ENCODE data around the gene ALDH1A3.
A peak's percentile ranks its signal among the peaks of the same experiment; 100 is the strongest.

The ALDH1A3 gene

GRCh38 chr15:100877551-100877950 is 2.1 kb upstream of the ALDH1A3 start:
- peak; percentile 19 for DNase-seq
- H3K27ac ChIP-seq, result no peak overlapping the region
- H3K27me3 ChIP-seq (ENCODE audit: insufficient read depth, low read depth, severe bottlenecking), result no peaks in the 10 kb centered on the region

GRCh38 chr15:100878130-100878529 is 1.5 kb upstream of the ALDH1A3 start:
- no peak for DNase-seq
- no peaks in the 10 kb centered on the region for H3K9me3 ChIP-seq (ENCODE audit: severe bottlenecking)
- no peak overlapping the region for H3K27ac ChIP-seq
- TF ChIP-seq CTCF (IDR thresholded peaks at IDR 0.05; ENCODE audit: low read depth, low read length), result no peak
- H3K4me3 ChIP-seq (ENCODE audit: low read depth, low read length), result no peak overlapping the region
- no peaks in the 10 kb centered on the region for H3K27me3 ChIP-seq (ENCODE audit: insufficient read depth, low read depth, severe bottlenecking)
- H3K36me3 ChIP-seq, result no peaks in the 10 kb centered on the region

More at GRCh38 chr15:100877551-100877950, 2.1 kb upstream of the ALDH1A3 start:
- no peak for TF ChIP-seq CTCF (IDR thresholded peaks at IDR 0.05; ENCODE audit: low read depth, low read length)
- Histone ChIP-seq H3K36me3 (no peaks in the 10 kb centered on the region), H3K4me3 (ENCODE audit: low read depth, low read length) (no peak overlapping the region), H3K9me3 (ENCODE audit: severe bottlenecking) (no peaks in the 10 kb centered on the region)

DNA sequence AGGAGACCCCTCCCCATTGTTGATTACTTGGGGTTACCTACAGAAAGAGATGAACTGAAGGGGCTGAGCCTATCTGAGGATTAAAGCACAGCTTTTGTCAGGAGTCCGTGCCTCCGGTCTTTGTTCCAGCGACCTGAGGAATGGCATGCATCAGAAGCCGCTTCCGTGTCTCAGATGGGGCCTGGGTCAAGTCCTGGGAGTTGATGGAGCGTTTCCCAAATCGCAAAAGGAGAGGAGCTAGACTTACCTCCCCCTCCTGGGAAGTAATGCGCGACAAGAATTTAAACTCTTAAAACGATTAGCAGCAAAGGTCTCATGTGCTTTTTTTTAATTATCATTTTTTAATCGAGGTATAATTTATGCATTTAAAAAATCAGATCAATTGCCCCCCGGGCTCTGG is 983 bp upstream of the ALDH1A3 start:
- Histone ChIP-seq H3K27me3 (ENCODE audit: insufficient read depth, low read depth, severe bottlenecking) (no peaks in the 10 kb centered on the region), H3K4me3 (ENCODE audit: low read depth, low read length) (peak overlapping the region; percentile 41), H3K27ac (no peak overlapping the region; the same call in 1 of the 2 replicates), H3K36me3 (no peaks in the 10 kb centered on the region), H3K9me3 (ENCODE audit: severe bottlenecking) (no peaks in the 10 kb centered on the region)
- TF ChIP-seq CTCF (IDR thresholded peaks at IDR 0.05; ENCODE audit: low read depth, low read length), result no peak
- no peak for DNase-seq

DNA sequence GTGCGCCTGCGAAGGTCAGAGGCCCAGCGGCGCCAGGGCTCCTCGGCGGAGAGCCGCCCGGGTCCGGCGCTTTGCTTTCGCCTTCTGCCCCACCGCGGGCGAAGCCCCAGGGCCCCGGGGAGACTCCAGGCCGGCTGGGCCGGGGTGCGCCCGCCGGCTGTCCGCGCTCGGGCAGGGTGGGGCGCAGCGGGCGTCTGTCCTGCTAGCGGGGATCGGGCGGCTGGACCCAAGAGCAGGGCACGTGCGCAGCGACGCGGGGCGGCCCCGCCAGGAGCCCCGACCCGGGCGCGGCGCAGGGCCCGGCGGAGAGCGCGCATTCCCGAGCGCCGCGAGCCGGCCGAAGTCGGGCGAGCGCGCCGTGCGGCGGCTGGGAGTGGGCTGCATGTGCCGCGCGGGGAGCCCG is 569 bp upstream of the ALDH1A3 start:
- Histone ChIP-seq H3K9me3 (ENCODE audit: severe bottlenecking) (no peaks in the 10 kb centered on the region), H3K27me3 (ENCODE audit: insufficient read depth, low read depth, severe bottlenecking) (no peaks in the 10 kb centered on the region), H3K36me3 (no peaks in the 10 kb centered on the region), H3K27ac (peak overlapping the region; percentile 34; the same call in 1 of the 2 replicates), H3K4me3 (ENCODE audit: low read depth, low read length) (peak overlapping the region; percentile 41)
- DNase-seq, result no peak
- TF ChIP-seq CTCF (IDR thresholded peaks at IDR 0.05; ENCODE audit: low read depth, low read length), result no peak

DNA sequence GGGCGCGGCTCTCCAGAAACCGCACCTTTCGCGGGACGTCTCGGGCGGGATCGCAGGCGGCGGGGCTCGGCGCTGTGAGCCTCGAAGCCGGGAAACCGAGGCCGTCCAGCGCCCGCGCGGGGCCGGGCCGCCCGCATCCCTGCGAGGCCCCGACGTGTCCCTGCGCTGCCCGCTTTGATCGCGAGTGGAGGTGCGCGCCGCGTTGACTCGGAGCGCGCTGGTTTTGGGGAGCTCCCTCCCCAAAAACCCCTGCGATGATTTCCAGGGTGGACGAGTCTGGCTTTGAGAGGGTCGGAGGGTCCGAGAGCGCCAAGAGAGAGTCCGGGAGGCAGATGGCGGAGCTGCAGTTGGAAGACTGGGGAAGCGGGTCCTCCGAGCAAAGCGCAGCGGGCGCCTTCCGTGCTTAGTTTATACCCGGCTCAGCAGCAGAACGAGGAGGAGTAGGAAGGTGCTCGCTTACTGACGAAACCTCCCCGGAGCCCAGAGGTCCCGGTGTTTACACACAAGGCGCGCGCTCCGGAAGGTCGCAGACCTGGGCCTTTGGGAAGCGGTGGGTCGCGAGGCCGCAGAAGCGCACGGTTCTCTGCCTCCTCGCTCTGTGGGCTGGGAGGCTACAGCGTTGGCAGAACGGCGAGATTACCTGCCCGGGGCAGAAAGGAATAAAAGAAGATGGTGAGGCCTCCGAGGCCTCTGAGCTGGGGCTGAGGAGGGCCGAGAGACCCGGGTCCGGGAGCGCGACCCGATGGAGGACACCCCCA is 687 bp downstream of the ALDH1A3 start:
- H3K27ac ChIP-seq, result no peak overlapping the region
- no peak overlapping the region for H3K4me3 ChIP-seq (ENCODE audit: low read depth, low read length)
- DNase-seq, result no peak

More for the DNA sequence above, 687 bp downstream of the ALDH1A3 start:
- Histone ChIP-seq H3K9me3 (ENCODE audit: severe bottlenecking) (no peaks in the 10 kb centered on the region), H3K36me3 (no peaks in the 10 kb centered on the region), H3K27me3 (ENCODE audit: insufficient read depth, low read depth, severe bottlenecking) (no peaks in the 10 kb centered on the region)
- TF ChIP-seq CTCF (IDR thresholded peaks at IDR 0.05; ENCODE audit: low read depth, low read length), result no peak
